Muscle layer of colon (tissue), 2 donors: Measurements from ENCODE around the gene WWC1.
"Not testable (repeated sequence)": the region's sequence is repeated elsewhere in the genome, so short reads cannot be mapped to it uniquely, and the experiment has no call there.

Experiments
- H3K27ac ChIP-seq: one replicate; pipeline ENCODE4 v1.7.0; 2013; ENCODE audit warnings: low read depth, mild to moderate bottlenecking, low read length, moderate library complexity
- H3K27me3 ChIP-seq, 2 donors: one replicate each; pipeline ENCODE4 v1.7.0; 2013; ENCODE audit warnings: low read length in 2 of 2, mild to moderate bottlenecking in 2 of 2; ENCODE audit not compliant: insufficient read depth in 2 of 2, control insufficient read depth in 1 of 2
- H3K36me3 ChIP-seq: one replicate; pipeline ENCODE4 v1.7.0; 2013; ENCODE audit warnings: mild to moderate bottlenecking, low read length; ENCODE audit not compliant: insufficient read depth
- H3K4me1 ChIP-seq: one replicate; pipeline ENCODE4 v1.7.0; 2013; ENCODE audit warnings: mild to moderate bottlenecking, low read length; ENCODE audit not compliant: insufficient read depth
- H3K4me3 ChIP-seq, 2 donors: one replicate each; pipeline ENCODE4 v1.7.0; 2013; ENCODE audit warnings: low read length in 2 of 2, low read depth in 1 of 2, mild to moderate bottlenecking in 1 of 2, moderate library complexity in 1 of 2
- H3K9ac ChIP-seq: one replicate; pipeline ENCODE4 v1.7.0; 2013; ENCODE audit warnings: low read length
- H3K9me3 ChIP-seq: one replicate; pipeline ENCODE4 v1.7.0; 2013; ENCODE audit warnings: mild to moderate bottlenecking, low read length
- donor health status: abdominal sarcoma.
- donor health status: Adenocarcinoma of cecum.

WWC1 gene

GRCh38 chr5:168327451-168327850, 36.0 kb downstream of the WWC1 start:
- H3K36me3 ChIP-seq = no peaks in the 10 kb centered on the region
- H3K9me3 ChIP-seq = no peaks in the 10 kb centered on the region
- no peak overlapping the region for H3K9ac ChIP-seq
- H3K4me3 ChIP-seq = no peak overlapping the region
- no peak overlapping the region for H3K27ac ChIP-seq
- H3K4me1 ChIP-seq = no peaks in the 10 kb centered on the region
- no peaks in the 10 kb centered on the region for H3K27me3 ChIP-seq

DNA sequence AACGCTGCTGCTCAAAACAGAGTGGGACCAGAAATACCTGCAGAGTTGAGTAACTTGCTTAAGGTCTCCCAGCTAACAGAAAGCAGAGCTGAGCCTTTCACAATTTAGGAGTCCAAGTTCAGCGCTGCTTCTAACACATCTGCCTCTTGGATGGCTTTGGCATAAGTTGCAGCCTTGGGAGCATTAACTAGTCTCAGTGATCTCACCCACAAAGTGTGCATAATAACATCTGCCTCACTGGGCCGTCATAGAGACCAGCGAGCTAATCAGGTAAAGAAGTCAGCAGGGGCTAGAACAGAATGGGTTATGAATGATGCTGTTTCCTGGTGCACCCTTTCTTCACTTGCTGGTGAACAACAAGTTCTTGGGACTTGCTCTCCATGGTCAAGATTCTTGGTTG, 36.5 kb downstream of the WWC1 start:
- no peak overlapping the region for H3K27ac ChIP-seq
- no peaks in the 10 kb centered on the region for H3K36me3 ChIP-seq
- no peak overlapping the region for H3K9ac ChIP-seq
- no peak overlapping the region for H3K4me3 ChIP-seq
- H3K9me3 ChIP-seq = no peaks in the 10 kb centered on the region
- H3K4me1 ChIP-seq = no peaks in the 10 kb centered on the region
- H3K27me3 ChIP-seq = no peaks in the 10 kb centered on the region

DNA sequence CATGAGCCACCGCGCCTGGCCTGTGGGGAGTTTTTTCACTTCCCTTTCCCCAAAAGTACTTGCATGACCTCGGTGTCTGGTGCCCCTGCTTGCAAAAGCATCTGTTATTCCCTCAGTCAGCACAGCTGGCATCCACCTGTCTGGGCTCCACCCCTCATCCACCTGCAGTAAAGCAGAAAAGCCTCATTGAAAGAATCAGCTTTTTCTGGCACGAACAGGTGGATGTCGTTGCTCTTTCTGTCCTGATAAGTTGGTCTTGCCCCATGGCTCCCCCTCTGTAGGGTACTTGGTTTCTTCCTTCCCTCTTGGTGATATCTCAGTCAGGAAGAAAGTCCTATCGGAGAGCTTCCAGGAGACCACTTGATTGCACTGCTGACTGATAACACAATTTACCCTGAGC, 37.4 kb downstream of the WWC1 start:
- Histone ChIP-seq H3K4me3 (no peak overlapping the region), H3K9me3 (no peaks in the 10 kb centered on the region), H3K9ac (no peak overlapping the region), H3K4me1 (no peaks in the 10 kb centered on the region), H3K27me3 (no peaks in the 10 kb centered on the region), H3K36me3 (no peaks in the 10 kb centered on the region), H3K27ac (no peak overlapping the region)

DNA sequence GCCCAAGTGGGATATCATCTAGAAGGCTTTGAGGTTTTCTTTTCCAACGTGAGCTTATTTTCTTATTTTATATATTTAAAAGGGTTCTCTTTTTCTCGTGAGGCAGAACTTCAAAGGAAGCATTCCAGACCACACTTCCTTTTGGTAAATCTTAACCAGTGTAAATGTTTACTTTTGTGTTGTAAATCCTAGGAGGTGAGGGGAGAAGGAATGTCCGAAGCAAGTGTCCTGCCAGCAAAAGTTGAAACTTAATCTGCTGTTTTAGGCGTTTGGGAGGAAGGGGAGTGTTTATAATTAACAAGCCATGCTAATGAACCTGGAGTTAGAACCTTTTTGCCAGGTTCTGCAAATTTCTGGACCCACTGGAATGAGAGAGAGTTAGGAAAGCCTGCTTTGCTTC, 37.9 kb downstream of the WWC1 start:
- Histone ChIP-seq H3K27ac (no peak overlapping the region), H3K4me3 (no peak overlapping the region), H3K36me3 (no peaks in the 10 kb centered on the region), H3K4me1 (no peaks in the 10 kb centered on the region), H3K9ac (no peak overlapping the region), H3K9me3 (no peaks in the 10 kb centered on the region), H3K27me3 (no peaks in the 10 kb centered on the region)

- H3K4me1 ChIP-seq = no peaks in the 10 kb centered on the region
Observed at GRCh38 chr5:168332042-168332441, 40.6 kb downstream of the WWC1 start.

GRCh38 chr5:168334280-168334679, 42.8 kb downstream of the WWC1 start:
- H3K27me3 ChIP-seq = no peaks in the 10 kb centered on the region
- H3K9me3 ChIP-seq = no peaks in the 10 kb centered on the region
- no peak overlapping the region for H3K27ac ChIP-seq
- no peaks in the 10 kb centered on the region for H3K4me1 ChIP-seq
- no peak overlapping the region for H3K9ac ChIP-seq
- H3K36me3 ChIP-seq = no peaks in the 10 kb centered on the region
- H3K4me3 ChIP-seq = no peak overlapping the region

More at GRCh38 chr5:168332042-168332441, 40.6 kb downstream of the WWC1 start:
- no peak overlapping the region for H3K27ac ChIP-seq
- H3K9ac ChIP-seq = no peak overlapping the region
- no peaks in the 10 kb centered on the region for H3K27me3 ChIP-seq
- no peak overlapping the region for H3K4me3 ChIP-seq
- no peaks in the 10 kb centered on the region for H3K9me3 ChIP-seq
- no peaks in the 10 kb centered on the region for H3K36me3 ChIP-seq

DNA sequence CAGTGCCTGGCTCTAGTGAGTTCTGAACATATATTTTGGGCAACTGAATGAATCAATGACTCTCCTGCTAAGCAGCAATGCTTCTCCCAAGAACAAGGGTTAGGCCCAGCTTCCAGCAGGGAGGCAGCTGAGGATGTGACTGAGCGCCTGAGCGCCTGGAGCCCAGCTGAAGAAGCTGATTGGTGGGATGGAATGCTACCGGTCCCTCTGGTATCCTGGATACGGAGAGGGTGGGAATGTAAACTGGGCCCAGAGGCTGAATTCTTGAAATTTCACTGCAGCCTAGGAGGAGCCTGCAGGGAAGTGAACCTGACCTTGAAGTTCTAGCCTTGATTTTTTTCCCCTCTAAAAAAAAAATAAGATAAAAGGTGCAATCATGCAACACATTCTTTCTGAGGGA, 43.2 kb downstream of the WWC1 start:
- no peak overlapping the region for H3K9ac ChIP-seq
- H3K9me3 ChIP-seq = no peaks in the 10 kb centered on the region
- no peak overlapping the region for H3K4me3 ChIP-seq
- H3K27me3 ChIP-seq = no peaks in the 10 kb centered on the region
- H3K27ac ChIP-seq = no peak overlapping the region
- H3K4me1 ChIP-seq = no peaks in the 10 kb centered on the region
- no peaks in the 10 kb centered on the region for H3K36me3 ChIP-seq

DNA sequence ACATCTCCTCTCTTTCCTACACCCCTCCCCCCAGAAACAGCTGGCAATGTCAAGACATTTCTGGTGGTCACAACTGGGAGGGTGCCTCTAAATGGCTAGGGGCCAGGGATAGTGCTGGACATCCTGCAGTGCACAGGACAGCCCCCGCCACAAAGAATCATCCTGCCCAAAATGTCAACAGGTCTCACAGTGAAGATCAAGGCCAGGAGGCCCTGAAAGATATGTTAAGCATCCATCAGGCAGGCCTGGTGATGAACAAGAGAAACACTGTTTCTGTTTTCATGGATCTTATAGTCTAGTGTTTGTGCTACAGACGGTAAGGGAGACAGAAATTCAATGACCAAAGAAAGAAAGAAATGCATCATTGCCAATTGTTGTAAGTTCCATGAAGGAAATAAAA, 45.9 kb downstream of the WWC1 start:
- Histone ChIP-seq H3K36me3 (no peaks in the 10 kb centered on the region), H3K4me3 (no peak overlapping the region), H3K27me3 (no peaks in the 10 kb centered on the region), H3K9me3 (no peaks in the 10 kb centered on the region), H3K4me1 (no peaks in the 10 kb centered on the region), H3K9ac (no peak overlapping the region), H3K27ac (no peak overlapping the region)

- Histone ChIP-seq H3K36me3 (no peaks in the 10 kb centered on the region), H3K4me3 (no peak overlapping the region), H3K9ac (no peak overlapping the region), H3K9me3 (no peaks in the 10 kb centered on the region), H3K27me3 (no peaks in the 10 kb centered on the region), H3K27ac (no peak overlapping the region), H3K4me1 (no peaks in the 10 kb centered on the region)
Observed at GRCh38 chr5:168339109-168339771, 47.8 kb downstream of the WWC1 start.

- H3K27ac ChIP-seq, H3K36me3 ChIP-seq, H3K9ac ChIP-seq, H3K27me3 ChIP-seq, H3K4me1 ChIP-seq, H3K9me3 ChIP-seq, H3K4me3 ChIP-seq: not testable (repeated sequence)
Observed at GRCh38 chr5:168339772-168340140, 48.3 kb downstream of the WWC1 start.

- Histone ChIP-seq H3K27me3 (no peaks in the 10 kb centered on the region), H3K9ac (no peak overlapping the region), H3K9me3 (no peaks in the 10 kb centered on the region), H3K4me1 (no peaks in the 10 kb centered on the region), H3K27ac (no peak overlapping the region), H3K4me3 (no peak overlapping the region), H3K36me3 (no peaks in the 10 kb centered on the region)
Observed at GRCh38 chr5:168340487-168340886, 49.0 kb downstream of the WWC1 start.

DNA sequence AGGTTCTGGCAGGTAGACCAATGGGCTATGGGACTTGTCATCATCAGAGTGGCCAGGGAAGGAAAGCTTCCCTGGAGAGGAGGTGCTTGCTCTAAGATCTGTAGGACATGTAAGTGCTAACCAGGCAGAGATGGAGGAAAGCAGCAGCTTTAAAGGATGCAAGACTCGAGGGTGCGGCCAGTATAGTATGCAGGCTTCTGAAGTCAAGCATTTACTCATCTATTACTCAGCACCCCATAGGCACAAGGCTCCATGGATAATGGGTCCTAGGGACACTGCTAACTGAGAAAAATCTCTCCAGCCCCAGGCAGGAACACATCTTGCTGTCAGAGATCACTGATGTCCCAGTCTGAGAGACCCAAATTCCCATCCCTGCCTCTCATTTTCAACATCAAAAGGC, 49.7 kb downstream of the WWC1 start:
- H3K9ac ChIP-seq = no peak overlapping the region
- H3K36me3 ChIP-seq = no peaks in the 10 kb centered on the region
- H3K4me3 ChIP-seq = no peak overlapping the region
- no peaks in the 10 kb centered on the region for H3K4me1 ChIP-seq
- H3K9me3 ChIP-seq = no peaks in the 10 kb centered on the region
- no peaks in the 10 kb centered on the region for H3K27me3 ChIP-seq
- no peak overlapping the region for H3K27ac ChIP-seq
